Stimulated activated CD8-positive, alpha-beta memory T cell treated with anti-CD3 and anti-CD28 coated beads, Interleukin-2, amount 100 ng/mL, for 1 hour (primary cell): Measurements from ENCODE around the gene BMS1.
A peak's percentile ranks its signal among the peaks of the same experiment; 100 is the strongest.
"Not testable (repeated sequence)": the region's sequence is repeated elsewhere in the genome, so short reads cannot be mapped to it uniquely, and the experiment has no call there.

Experiments
- DNase-seq, 2 donors: peaks; one replicate each; pipeline ENCODE4 v3.0.0-alpha.2; 2020; ENCODE audit warnings: low read depth in 2 of 2

BMS1 gene

DNA sequence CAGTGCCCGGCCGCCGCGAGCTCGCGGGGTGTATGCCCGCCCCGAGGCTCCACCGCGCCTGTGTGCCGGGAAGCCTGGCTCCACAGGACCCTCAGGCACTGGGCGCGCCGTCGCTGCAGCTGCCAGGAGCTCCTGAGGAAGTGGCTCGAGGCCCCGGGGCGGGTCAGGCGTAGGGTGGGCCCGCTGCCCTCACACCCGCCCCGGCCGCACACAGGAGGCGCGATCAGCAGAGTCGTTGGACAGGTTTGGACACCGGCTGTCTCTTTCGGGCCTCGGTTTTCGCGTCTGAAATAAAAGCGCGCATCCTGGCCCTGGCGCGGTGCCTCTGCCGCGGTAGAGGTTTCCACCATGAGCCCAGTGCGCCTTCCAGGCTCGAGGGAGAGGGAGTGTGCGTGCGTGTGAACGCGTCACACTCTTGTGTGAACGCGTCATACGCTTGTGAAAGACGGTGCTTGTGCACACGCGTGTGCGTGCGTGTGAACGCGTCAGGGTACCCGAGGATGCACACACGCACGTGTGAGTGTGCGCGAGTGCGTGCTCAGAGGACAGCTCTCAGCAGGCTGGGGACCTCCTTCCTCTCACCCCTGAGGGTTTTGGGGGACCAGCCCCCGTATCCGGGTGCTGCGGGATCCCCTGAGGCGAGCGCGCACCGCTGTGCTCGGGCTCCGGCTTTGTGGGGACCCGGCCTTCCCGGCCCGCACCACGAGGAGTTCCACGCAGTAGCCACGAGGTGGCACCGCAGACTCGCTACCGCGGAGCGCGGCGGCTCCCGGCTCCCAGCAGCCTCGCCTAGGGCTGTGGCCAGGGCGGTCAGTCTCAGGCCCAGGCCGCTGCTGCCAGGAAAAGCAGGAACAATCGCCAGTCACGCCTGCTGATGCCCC is 83.8 kb downstream of the BMS1 start:
- DNase-seq = peak in 1 of 2 donors; percentile 4

DNA sequence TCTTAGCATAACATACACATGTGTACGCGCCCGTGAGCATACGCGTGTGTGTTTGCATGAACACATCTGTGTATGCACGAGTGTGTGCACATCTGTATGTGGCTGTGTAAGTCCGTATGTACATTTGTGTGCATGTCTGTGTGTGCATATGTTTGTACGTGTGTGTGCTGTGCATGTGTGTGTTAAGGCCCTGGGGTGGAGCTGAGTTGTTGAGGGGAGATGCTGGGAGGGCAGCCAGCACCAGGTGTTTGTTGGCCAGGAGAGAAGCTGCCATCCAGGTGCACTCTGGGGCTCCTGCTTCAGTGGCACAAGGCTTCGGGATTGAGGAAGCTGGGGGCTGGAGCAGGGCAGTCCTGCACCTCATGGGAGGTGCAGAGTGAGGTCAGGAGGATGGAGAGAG is 85.0 kb downstream of the BMS1 start:
- no peak for DNase-seq

DNA sequence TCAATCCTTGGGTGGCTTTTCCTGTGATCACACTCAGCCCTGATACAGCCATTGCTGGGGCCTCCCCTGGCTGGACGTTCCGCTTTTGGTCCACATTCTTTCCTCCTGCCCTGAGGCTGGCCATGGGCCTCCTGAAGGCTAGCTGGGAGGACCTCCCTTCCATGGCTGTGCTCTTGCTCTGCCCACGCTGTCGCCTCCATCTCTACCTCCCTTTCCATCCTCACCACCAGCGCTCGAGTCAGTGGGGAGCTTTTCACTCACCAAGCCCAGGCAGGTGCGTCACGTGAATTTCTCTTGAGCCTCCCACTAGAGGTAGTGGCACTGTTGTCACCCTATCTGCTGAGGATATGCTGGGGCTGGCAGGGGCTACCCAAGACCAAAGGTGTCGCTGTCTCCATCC is 85.9 kb downstream of the BMS1 start:
- DNase-seq = no peak

DNA sequence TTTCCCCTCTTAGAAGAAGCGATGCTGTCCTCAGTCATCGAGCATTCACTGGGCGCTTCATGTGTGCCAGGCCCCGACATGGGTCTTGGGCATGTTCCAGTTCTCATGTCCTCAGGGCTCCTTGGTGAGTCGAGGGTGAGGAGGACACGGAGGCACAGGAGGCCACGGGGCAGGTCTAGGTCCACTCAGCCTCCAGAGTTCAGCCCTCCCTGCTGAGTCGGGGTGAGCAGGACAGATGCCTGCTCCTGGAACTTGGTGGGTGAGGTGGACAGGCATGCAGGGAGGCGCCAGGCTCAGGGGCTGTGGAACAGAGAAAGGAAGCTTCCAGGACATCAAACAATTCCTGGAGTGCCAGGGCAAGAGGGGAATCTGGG is 87.4 kb downstream of the BMS1 start:
- DNase-seq = no peak

DNA sequence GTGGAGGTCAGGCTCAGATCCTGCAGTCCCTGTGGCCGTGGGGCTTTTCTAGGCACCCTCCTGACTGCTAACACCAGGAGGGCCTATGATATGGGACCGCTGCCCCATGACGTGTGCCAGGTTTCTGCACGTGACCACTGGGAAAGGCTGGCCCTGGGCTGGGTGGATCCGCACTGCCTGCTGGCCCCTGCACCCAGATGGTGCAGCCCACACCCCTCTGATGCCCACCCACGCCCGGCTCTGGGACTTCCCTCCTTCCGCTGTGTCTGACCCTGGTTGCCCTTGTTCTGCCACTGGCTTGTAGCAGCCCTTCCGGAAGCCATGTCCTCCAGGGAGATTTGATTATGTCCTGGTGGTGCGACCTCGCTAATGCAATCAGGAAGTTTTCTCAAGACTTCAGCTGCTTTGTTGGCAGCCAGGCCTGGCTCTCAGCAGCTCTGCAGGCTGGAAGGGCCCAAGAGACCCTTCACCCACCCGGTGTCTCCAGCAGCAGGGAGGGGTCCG is 88.6 kb downstream of the BMS1 start:
- DNase-seq = not testable (repeated sequence)

DNA sequence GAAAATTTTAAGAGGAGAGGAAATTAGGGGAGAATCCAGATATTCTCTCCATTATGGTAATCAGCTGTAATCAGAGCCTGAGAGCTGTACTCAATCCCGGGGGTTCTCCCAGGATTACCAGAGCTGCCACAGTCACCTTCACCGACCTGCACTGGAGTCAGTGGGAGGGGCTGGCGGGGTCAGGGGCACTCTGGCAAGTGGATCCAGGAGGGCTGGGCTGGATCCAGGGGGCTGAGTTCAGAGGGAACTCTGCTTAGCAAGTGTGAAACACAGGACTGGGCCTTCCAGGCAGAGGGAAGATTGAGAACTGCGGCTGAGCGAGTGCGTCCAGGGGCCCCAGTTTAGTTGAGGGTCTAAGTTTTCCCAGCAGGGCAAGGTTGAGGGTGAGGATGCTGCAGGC is 89.2 kb downstream of the BMS1 start:
- DNase-seq = no peak

DNA sequence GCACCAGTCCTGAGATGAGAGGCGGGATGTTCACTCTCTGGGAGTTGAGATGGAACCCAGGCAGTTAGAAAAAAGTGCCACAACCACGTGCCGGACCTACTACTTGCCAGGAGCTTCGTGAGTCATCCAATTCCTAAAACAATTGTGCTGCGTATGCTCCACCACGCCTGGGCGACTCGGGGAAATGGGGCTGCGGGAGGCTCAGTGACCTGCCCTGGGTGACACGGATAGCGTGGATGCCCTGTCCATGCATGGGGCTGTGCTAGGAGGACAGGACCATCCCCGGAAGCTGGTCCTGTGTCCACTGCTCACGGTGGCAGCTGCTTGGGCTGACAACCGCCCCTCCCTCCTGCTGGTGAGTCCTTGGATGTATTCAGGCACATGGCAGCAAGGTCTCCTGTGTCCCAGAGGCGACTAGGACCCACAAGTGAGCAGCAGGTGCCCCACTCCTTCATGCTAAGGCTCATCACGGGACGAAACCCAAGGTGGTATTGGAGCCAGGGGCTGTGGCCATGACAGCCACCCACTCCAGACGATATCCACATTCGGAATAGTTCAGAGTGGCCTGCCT is 90.4 kb downstream of the BMS1 start:
- DNase-seq = no peak

DNA sequence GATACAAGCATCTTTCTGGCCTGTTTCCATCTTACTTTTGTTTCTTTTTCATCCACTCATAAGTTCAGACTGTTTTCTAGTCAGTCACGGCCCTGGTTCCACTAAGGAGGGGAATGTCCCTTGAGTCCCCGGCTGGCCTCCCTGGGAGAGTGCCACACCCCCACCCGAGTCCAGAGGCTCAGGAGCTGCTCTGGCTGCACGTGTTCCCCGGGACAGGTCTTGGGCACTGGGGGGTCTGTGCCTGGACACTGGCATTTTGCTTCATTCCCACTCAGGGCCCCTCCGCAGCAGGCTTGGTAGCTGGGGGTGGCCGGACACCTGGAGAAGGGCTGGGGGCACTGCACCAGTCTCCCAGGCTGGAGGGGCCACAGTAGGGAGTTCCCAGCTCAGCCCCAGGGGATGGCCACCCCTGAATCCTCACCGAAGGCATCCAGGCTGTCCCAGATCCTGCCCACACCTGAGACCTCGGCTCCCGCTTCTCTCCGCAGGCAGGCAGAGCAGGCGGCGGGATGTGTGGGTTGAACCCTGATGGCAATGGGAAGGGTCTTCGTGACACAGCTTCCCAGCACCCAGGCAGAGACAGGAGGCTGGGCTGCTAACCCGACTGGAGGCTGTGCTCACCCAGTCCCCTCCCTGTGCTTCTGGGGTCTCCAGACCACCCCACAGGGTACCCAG is 92.3 kb downstream of the BMS1 start:
- DNase-seq = no peak

DNA sequence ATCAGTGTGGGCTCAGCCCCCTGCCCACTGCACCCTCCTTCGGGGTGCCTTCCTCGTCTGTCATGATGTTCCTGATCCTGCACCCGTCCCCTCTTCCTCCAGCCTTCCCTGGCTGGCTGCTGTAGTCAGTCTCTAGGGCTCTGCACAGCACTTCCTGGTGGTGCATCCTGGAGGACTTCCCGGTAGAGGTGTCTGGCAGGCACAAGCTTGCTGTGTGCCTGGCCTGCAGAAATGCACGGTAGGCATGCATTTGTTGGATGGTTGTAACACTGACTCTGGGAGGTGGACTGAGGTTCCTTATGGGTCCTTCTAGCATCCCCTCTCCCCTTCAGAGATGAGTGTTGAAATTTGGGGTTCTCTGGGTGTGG is 92.8 kb downstream of the BMS1 start:
- DNase-seq = no peak

DNA sequence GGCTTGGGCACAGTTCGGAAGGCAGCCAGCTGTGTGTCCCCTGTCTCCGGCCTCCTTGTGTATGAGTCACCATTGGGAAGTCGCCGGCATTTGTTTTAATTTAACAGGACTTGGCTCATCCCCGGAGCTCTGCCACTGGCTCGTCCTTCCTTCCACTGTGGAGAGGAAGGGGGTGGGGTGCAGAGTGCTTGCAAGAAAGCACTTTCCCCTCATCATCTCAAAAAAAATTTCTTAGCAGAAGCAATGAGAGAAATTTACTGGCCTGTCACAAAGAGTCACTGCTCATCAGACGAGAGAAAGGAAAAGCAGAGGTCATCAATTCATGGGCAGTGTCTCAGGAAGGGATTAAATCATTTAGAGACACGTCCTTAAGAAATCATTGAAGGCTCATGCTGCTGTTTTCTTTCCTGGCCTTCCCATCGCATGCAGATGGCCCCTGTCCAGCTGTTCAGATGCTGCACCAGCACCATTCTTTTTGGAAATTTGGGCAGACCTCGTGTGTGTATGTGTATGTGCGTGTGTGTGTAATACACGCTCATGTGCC is 93.3 kb downstream of the BMS1 start:
- no peak for DNase-seq

DNA sequence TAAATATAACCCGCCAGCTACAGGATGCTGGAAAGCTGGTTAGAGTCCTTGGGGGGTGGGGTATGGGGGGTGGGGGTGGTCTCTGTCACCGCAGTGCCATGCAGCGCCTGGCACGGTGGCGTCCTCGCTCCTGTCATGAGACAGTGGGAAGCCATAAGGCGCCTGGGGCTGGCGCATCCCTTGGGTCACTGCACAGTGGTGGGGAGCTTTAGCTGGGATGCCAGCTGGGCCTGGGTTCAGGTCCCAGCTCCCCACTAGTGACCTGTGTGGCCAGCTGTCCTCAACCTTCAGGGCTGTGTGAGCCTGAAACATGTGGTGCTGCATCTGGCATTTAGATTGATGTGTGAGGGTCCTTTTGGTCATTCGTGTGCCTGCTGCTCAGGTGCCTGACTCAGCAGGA is 93.9 kb downstream of the BMS1 start:
- DNase-seq = no peak

DNA sequence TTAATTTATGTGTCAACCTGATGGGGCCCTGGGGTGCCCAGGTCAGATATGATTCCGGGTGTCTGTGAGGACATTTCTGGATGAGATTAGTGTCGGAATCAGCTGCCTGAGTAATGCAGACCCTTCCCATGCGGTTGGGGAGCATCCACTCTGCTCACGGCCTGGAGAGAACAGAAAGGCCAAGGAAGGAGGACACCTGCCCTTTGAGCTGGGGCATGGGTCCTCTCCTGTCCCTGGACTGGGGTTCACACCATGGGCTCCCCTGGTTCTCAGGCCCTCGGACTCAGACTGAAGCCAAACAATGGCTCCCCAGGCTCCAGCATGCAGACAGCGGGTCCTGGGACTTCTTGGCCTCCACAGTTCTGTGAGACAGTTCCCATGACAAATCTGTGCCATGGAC is 94.3 kb downstream of the BMS1 start:
- no peak for DNase-seq

DNA sequence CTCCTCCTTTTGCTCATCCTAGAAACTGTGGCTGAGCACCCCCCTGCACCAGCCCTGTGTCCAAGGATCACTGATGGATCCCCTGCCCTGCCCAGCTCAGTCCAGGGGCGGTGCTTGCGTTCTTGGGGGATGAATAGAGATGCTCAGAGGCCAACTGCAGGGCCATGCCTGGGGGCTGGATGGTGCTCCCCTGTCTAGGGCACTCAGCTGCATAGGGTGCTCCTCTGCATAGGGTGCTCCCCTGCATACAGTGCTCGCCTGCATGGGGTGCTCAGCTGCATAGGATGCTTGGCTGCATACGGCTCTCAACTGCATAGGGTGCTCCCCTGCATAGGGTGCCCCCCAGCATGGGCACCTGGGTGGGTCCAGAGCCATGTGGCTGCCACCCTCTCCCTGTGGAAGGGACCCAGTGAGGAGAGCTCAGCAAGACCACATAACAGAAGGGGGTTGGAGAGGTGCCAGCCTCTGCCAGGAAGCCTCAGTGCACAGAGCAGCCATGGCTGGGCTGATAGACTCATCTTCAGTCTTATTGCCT is 95.0 kb downstream of the BMS1 start:
- DNase-seq = no peak

DNA sequence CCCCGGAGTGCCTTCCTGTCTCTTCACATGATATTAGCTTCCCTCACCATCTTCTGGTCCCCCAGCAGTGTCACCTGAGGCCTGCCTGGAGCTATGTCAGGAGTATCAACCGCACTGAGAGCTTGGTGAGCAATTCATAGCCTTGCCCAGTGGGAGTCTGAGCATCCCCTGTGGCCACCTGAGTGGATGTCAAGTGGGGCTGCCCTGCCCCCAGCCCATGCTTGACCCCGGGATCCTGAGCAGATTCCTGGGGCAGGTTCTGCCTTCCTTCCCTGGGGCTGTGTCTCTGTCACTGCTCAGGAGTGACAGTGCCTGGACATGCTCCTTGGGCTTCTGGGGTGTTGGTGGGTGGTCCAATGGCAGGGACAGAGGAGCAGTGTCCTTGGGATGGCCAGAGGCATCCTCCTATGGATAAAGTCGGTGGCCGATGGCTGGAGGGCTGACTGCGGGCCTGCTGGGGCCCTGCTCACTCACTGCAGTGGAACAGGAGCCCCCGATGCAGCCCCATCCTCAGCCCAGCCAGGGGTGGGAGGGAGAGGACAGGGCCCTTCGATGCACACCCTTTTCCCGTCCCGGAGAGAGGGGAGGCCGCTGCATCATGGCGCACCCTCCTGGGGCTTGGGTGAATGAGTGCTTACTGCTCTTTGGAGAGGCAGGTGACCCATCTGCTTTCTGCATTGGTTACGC is 95.7 kb downstream of the BMS1 start:
- no peak for DNase-seq

DNA sequence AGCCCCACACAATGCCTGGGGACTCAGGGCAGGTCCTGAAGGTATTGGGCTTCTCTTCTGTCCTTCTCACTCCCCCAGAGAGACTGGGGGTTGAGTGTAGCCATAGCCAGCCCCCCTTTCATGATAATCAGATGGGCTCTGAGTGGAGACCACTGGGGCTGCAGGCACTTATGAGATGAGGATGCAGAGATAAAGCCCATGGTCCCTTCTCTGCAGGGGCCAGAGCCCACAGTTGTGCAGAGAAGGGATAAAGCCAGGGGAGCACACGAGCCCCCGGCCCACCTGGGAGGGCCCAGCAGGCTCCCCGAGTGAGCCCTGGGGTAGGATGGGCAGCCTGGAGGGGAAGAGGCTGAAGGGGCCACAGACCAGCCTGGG is 96.2 kb downstream of the BMS1 start:
- DNase-seq = no peak

DNA sequence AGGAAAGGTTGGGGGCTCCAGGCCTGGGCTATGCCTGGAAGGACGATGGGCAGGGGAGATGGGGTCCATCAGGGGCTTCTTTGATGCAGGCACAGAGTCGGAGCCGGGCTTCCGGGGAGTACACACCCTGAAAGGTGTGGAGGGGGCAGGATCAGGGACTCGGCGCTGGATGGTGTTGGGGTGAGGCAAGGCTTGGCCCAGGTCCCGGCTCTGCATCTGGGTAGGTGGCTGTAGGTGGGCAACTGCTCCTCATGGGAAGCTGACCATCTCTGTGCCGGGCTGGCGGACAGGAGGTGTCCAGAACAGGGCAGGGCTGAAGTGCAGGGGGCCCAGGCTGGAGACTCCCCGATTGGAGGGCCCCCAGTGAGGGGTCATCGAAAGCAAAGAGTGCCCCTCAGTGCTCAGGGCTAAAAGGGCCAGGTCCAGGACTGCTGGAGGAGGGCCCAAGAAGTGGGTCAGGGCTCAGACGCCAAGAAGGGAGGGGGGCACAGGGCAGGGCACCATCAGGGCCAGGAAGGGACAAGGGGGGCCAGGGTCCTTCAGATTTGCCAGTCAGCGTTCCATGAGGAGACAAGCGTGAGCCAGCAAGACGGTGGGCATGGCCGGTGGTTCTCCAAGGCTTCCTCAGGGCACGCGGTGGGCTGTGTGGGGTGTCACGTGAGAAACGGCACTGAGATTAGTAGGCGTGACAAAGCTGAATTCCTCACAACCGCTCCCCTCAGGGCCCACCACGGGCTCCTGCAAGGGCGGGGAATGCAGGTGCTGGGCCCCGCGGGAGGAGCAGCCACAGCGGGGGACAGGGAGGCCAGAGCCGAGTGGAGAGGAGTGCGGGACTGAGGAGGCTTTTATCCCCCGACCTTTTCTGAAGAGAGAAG is 97.0 kb downstream of the BMS1 start:
- no peak for DNase-seq

DNA sequence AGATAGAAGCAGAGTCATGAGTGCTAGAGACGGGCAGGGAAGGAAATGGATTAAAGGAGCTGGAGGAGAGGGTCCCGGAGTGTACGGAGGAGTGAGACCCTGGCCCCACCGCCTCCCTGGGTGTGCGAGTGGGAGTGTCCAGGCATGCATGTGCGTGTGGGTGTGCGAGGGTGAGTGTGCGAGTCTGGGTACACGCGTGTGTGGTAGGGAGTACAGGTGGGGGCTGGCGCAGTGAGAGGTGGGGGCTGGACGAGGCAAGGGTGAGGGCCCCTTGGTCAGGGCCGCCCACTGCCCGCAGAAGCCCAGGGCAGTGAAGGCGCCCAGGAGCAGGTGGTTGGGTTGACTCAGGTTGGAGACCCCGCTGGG is 97.6 kb downstream of the BMS1 start:
- no peak for DNase-seq

DNA sequence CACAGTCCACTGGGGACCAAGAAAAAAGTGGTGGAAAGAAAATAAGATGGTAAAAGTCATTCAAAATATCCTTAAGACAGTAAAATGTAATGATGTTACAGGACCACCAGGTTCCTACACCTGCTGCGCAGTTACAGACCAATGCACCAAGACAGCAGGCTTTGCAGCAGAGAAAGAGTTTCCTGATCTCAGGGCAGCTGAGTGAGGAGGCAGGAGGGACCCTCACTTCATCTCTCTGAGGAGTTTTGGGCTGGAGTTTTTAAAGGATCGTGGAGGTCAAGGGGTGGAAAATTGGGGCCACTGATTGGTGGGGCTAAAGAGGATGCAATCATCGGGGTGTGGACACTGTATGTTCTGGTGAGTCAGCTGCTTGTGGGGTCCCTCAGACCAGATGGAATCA is 100.0 kb downstream of the BMS1 start:
- no peak for DNase-seq
